GM11168 (cell line): ENCODE results near the gene GNA15.

Source experiments
- in situ Hi-C: fragments of 300-500 bp; cut with MboI; formaldehyde crosslinking; loops from one replicate; pipeline ENCODE4 v1.12.0; 2022; ENCODE audit warnings: low sequenced_read_pairs; ENCODE audit not compliant: unreplicated experiment

Gene GNA15

GRCh38 chr19:3105641-3106508 is 30.0 kb upstream of the GNA15 start:
- in situ Hi-C loops = no loop called here

DNA sequence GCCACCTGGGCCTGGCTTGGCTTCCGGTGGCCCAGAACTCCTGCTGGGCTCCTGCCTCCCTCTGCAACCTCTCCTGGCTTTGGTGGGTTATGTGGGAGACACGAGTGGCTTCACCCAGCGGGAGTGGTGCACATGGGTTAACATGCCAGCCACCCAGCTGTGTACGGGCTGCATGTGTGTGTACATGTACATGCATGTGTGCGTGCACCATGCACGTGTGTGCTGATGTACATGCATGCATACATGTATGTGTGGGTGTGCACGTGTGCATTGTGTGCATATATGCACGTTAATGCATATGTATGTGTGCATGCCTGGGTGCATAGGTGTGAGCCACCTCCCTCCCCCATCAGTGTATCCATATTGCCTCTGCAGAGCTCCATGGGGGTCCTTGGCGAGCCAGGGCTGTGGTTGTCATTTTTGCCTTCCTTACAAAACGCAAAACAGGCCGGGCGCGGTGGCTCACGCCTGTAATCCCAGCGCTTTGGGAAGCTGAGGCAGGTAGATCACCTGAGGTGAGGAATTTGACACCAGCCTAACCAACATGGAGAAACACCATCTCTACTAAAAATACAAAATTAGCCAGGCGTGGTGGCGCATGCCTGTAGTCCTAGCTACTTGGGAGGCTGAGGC is 29.2 kb upstream of the GNA15 start:
- in situ Hi-C loops = no loop called here

- in situ Hi-C loops = no loop called here
These were observed 28.2 kb upstream of the GNA15 start for GRCh38 chr19:3107658-3108057.

DNA sequence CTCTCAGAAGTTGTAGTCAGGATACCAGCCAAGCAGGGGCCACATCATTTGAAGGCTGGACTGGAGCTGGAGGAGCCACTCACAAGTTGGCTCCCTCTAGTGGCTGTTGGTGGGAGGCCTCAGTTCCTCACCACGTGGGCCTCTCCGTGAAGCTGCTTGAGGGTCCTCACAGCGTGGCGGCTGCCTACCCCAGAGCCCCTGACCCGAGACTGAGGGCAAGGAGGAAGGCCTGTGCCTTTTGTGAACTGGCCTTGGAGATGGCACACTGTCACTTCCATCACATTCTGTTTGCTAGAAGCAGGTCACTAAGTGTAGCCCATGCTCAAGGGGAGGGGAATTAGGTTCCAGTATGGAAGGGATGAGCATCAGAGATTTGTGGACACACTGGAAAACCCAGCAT is 27.1 kb upstream of the GNA15 start:
- in situ Hi-C loops = no loop called here

DNA sequence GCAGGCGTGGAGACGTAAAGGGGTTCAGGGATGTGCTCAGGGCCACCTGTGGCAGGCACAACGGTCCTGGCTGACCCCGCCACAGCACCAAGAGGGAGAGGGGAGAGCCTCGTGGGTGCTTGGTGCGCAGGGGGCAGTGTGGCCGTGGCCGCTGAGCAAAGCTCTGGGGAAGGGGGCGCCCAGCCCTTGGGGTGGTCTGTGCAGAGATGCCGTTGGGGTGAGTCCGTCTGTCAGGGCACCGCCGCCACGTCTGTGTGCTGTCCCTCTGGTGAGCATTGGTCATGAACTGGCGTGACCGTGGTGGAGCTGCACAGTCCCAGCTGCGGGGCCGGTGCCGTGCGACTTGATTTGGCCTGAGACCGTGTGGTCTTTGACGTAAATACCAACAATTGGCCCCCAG is 26.3 kb upstream of the GNA15 start:
- in situ Hi-C loops = no loop called here

GRCh38 chr19:3110126-3110825 is 25.6 kb upstream of the GNA15 start:
- in situ Hi-C loops = no loop called here

GRCh38 chr19:3111586-3112247 is 24.1 kb upstream of the GNA15 start:
- in situ Hi-C loops = no loop called here

DNA sequence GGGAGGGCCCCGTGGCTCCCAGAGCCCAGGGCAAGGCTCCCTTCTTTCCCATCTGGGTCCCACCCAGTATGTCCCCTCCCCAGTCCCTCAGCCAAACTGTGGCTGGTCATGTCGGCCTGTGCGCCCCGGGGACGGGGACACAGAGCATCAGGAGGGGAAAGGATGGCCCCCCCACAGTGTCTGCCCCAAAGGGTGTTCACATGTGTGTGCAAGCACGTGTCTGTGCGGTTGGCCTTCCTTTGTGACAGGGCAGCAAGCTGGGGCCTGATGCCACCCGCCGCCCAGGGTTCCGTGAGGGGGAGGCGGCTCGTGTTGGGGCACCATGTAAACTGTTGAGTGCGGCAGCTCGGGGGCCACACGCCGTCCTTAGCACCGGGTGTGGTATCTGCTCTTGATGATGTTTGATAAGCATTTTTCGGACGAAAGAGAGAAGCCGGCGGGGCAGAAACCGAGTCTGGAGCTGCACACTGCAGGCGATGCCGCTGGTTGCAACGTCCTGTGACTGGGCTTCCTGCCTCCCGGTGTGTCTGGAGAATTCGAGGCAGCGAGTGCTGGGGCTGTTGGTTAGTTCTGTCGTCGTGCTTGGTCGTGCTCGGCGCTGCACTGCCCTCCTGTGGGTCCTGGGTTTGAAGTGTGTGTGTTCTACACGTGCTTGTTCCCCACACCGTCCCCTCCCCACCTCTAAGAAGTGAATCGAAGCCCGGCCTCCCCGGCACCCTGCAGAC is 23.3 kb upstream of the GNA15 start:
- in situ Hi-C loops = no loop called here

- in situ Hi-C loops = no loop called here
These were observed 22.5 kb upstream of the GNA15 start for GRCh38 chr19:3113100-3114017.

DNA sequence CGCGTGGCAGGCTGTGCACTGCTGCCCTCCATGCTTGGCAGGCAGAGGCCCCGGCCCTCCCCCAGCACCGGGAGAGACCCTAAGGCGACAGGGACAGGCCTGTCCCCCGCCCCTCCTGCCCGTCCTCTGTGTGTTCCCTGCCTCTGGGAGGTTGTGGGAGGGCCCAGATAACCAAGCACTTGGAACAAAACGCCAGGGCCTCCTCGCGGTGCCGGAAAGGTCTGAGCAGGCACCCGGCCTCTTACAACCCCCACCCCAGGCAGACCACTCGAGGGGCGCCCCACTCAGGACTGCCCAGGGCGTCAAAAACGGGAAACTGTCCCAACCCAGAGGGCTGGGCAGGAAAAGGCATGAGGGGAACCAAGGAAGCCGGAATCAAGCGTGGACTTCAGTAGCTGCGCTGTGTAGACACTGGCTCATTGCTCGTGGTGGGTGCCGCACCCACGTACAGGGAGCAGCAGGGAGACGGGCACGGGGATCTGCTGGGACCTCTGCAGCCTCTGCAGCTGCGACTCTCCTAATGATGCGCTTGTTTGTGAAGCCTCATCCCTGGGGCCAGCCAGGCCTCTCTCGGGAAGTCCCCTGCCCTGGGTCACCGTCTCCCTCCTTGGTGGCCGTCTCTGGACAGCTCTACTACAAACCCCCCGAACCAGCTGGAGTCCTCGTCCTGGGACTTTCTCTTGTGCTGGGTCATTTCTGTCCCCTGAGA is 21.7 kb upstream of the GNA15 start:
- in situ Hi-C loops = no loop called here

DNA sequence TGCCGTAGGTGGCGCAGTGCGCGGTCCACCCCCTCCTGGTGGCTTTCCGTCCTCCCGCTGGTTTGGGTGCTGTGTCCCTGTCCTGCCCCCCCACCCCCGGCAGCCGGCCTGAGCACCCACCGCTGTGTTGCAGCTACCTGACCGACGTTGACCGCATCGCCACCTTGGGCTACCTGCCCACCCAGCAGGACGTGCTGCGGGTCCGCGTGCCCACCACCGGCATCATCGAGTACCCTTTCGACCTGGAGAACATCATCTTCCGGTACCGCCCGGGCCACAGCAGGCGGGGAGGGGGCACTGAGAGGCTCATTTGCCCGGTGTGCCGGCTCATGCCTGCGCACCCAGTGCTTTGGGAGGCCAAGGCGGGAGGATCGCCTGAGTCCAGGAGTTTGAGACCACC is 21.0 kb upstream of the GNA15 start:
- in situ Hi-C loops = no loop called here

- in situ Hi-C loops = no loop called here
These were observed 20.4 kb upstream of the GNA15 start for GRCh38 chr19:3115411-3115810.

DNA sequence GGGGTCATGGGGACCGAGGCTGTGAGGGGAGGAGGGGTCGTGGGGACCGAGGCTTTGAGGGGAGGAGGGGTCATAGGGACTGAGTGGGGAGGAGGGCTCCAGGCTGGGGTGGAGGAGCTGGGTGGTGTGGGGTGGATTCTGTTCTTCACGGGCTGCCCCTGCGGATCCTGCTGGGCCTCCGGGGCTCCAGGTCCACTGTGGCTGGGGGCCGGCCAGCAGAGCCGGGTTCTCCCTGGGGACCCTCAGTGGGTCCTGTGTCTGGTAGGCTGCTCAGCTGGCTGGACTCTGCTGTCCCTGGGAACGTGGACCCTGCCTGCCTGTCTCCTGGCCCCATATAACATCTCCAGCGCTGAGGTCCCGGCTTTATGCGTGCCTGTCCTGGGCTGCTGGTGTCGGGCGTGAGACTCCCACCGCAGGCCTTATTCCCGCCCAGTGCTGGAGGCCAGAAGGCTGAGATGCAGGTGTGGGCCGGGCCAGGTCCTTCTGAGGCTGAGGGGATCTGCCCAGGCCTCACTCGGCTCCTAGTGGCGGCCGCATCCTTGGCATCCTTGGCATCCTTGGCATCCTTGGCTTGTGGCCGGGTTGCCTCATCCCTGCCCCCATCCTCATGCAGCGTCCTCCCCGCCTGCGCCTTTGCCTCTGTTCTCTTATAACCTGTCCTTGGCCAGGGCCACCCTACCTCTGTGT is 19.8 kb upstream of the GNA15 start:
- in situ Hi-C loops = no loop called here

GRCh38 chr19:3116621-3117020 is 19.2 kb upstream of the GNA15 start:
- in situ Hi-C loops = no loop called here

DNA sequence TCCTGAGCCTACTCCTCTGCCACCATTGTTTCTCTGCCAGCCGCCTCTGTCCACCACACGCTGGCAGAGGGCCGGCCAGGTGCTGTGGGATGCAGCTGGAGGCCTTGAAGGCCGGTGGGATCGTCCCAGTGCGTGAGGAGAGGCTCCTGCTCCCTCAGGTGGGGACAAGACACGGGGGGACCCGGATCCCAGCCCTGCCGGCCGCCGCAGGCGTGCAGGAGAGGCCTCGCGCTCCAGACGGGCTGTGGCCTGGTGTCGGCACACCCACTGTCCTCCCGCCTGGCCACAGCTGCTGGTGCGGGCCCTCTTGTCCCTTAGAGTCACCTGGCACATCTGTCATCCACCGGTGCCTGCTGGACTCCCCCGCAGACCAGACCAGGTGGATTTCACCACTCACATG is 18.1 kb upstream of the GNA15 start:
- in situ Hi-C loops = no loop called here

GRCh38 chr19:3118232-3119070 is 17.4 kb upstream of the GNA15 start:
- in situ Hi-C loops = no loop called here

DNA sequence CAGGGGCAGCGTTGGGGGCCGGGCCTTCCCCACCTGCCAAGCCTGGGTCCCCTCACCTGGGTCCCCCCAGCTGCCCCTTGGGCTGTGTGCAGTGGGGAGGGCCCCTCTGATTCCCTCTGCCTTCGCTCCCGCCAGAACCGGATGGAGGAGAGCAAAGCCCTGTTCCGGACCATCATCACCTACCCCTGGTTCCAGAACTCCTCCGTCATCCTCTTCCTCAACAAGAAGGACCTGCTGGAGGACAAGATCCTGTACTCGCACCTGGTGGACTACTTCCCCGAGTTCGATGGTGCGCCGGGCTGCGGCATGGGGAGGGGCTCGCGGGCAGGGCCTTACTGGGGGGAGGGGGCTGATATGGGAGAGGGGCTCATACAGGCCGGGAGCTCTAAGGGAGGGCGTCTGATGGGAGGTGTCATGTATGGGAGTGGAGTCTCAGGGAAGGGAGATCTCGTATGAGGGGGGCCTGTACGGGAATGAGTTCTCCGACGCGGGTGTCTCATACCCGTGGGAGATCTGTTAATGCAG is 16.7 kb upstream of the GNA15 start:
- in situ Hi-C loops = no loop called here
